Body of pancreas (tissue), 4 donors: ENCODE data around the gene WDPCP. TPM values are rescaled to one million over a fixed set of nuclear protein-coding genes. Genes with fewer than 3 reads are reported as not detected.
"Not testable (repeated sequence)": the region's sequence is repeated elsewhere in the genome, so short reads cannot be mapped to it uniquely, and the experiment has no call there.

Source experiments
- ATAC-seq: fragments of 150-250 bp; one replicate; pipeline ENCODE4 v1.9.1; 2016
- DNase-seq, 4 donors: peaks; one replicate each; pipeline ENCODE4 v3.0.0-alpha.2; 2019
- H3K27ac ChIP-seq, 4 donors: fragments of 200-600 bp; sonication (generic); 1 replicate in 3 of 4; 2 replicates in 1 of 4; pipeline versions ENCODE4 v1.5.1 to v1.6.1; 2016 to 2019; ENCODE audit warnings: mild to moderate bottlenecking in 1 of 4, mixed read lengths in 1 of 4, moderate library complexity in 1 of 4
- H3K27me3 ChIP-seq, 2 donors: fragments of 200-600 bp; sonication (generic); one replicate each; pipeline ENCODE4 v1.6.0; 2016; ENCODE audit warnings: mild to moderate bottlenecking in 1 of 2
- H3K36me3 ChIP-seq, 2 donors: fragments of 200-600 bp; sonication (generic); replicated peaks in 1 of 2; 2 replicates each; pipeline ENCODE4 v1.5.1; 2016; ENCODE audit warnings: low read depth in 2 of 2; ENCODE audit not compliant: insufficient read depth in 1 of 2
- H3K4me1 ChIP-seq: fragments of 200-600 bp; sonication (generic); one replicate; pipeline ENCODE4 v1.6.0; 2016
- H3K4me3 ChIP-seq, 2 donors: fragments of 200-600 bp; sonication (generic); 1 replicate in 1 of 2; 2 replicates in 1 of 2; pipeline ENCODE4 v1.5.1; 2016 to 2019
- H3K9me3 ChIP-seq, 3 donors: fragments of 200-600 bp; sonication (generic); 1 replicate in 2 of 3; 2 replicates in 1 of 3; pipeline ENCODE4 v1.5.1; 2016
- CTCF ChIP-seq, 7 experiments: fragments of 450-650 bp in 4 of 7; fragments of 200-600 bp in 3 of 7; sonication (generic) in 3 of 7; IDR thresholded peaks; one replicate each; pipeline ENCODE4 v1.5.1; 2016 to 2019; ENCODE audit warnings: antibody characterized with exemption in 7 of 7
- POLR2A ChIP-seq, 3 donors: fragments of 450-650 bp; IDR thresholded peaks; one replicate each; pipeline ENCODE4 v1.6.1; 2016; ENCODE audit warnings: antibody characterized with exemption in 3 of 3, mild to moderate bottlenecking in 2 of 3
- WGBS, 2 donors: methylation state at CpG; one replicate each; pipeline ENCODE4 v1.1.5; 2017; 5-methylcytosine and 5-hydroxymethylcytosine counted together
- intact Hi-C: fragments of 100-400 bp; cut with DNase I; formaldehyde crosslinking; loops from one replicate; pipeline ENCODE4 v1.15.1; 2023
- total RNA-seq, 2 donors: library from RNA; depleted of rRNA; stranded (reverse); fragments of >200 nt; gene quantifications; one replicate each; pipeline ENCODE4 v1.1.0, GENCODE V29; 2016

The WDPCP gene
- total RNA-seq, 2 donors from 2014 or later: 6.9 to 8.3 TPM

- intact Hi-C loops: no loop called here
- DNase-seq (no peak), ATAC-seq (no peak)
- Histone ChIP-seq H3K27me3 (no peaks in the 10 kb centered on the region), H3K9me3 (no peaks in the 10 kb centered on the region), H3K27ac (no peak overlapping the region), H3K4me1 (no peaks in the 10 kb centered on the region), H3K4me3 (no peak overlapping the region), H3K36me3 (no peaks in the 10 kb centered on the region)
- WGBS, 2 donors: 93 to 98% methylated on average over 3 of the region's 3 CpGs
- TF ChIP-seq POLR2A (IDR thresholded peaks at IDR 0.05) (no peak), CTCF (IDR thresholded peaks at IDR 0.05) (no peak)
Measured at GRCh38 chr2:63477686-63478085, 110.6 kb downstream of the WDPCP start.

- WGBS, 2 donors: 90 to 100% methylated on average over 1 of the region's 1 CpG
- intact Hi-C loops, H3K36me3 ChIP-seq, H3K27me3 ChIP-seq, H3K9me3 ChIP-seq, DNase-seq, H3K4me3 ChIP-seq, ATAC-seq, H3K4me1 ChIP-seq, H3K27ac ChIP-seq: not testable (repeated sequence)
Measured at GRCh38 chr2:63469313-63469712, 119.0 kb downstream of the WDPCP start.

GRCh38 chr2:63465633-63466032, 122.6 kb downstream of the WDPCP start:
- Histone ChIP-seq H3K4me1 (no peaks in the 10 kb centered on the region), H3K36me3 (no peaks in the 10 kb centered on the region), H3K27me3 (no peaks in the 10 kb centered on the region), H3K27ac (no peak overlapping the region), H3K9me3 (no peaks in the 10 kb centered on the region), H3K4me3 (no peak overlapping the region)
- ATAC-seq (no peak), DNase-seq (no peak)
- WGBS, 2 donors: 67 to 78% methylated on average over 1 of the region's 1 CpG
- TF ChIP-seq CTCF (IDR thresholded peaks at IDR 0.05) (no peak), POLR2A (IDR thresholded peaks at IDR 0.05) (no peak)
- intact Hi-C loops: no loop called here

- TF ChIP-seq POLR2A (IDR thresholded peaks at IDR 0.05): no peak
- TF ChIP-seq CTCF (IDR thresholded peaks at IDR 0.05): no peak
- H3K27ac ChIP-seq: no peak overlapping the region
- intact Hi-C loops: no loop called here
- no peak overlapping the region for H3K4me3 ChIP-seq
- ATAC-seq (no peak), DNase-seq (no peak)
- no peaks in the 10 kb centered on the region for H3K4me1 ChIP-seq
- H3K9me3 ChIP-seq: no peaks in the 10 kb centered on the region
- H3K27me3 ChIP-seq: no peaks in the 10 kb centered on the region
- no peaks in the 10 kb centered on the region for H3K36me3 ChIP-seq
Measured at GRCh38 chr2:63463142-63463541, 125.1 kb downstream of the WDPCP start.

- TF ChIP-seq CTCF (IDR thresholded peaks at IDR 0.05) (no peak), POLR2A (IDR thresholded peaks at IDR 0.05) (no peak)
- WGBS, 2 donors: 64 to 71% methylated on average over 1 of the region's 1 CpG
Measured at GRCh38 chr2:63446658-63447057, 141.6 kb downstream of the WDPCP start.

More at GRCh38 chr2:63446658-63447057, 141.6 kb downstream of the WDPCP start:
- no peak overlapping the region for H3K4me3 ChIP-seq
- peak; percentile 50 for ATAC-seq
- no peaks in the 10 kb centered on the region for H3K36me3 ChIP-seq
- no peak overlapping the region for H3K27ac ChIP-seq
- no peaks in the 10 kb centered on the region for H3K4me1 ChIP-seq
- H3K9me3 ChIP-seq: no peaks in the 10 kb centered on the region
- intact Hi-C loops: no loop called here
- H3K27me3 ChIP-seq: no peaks in the 10 kb centered on the region
- no peak for DNase-seq
